ENCODE results near the gene CD276. TPM values are rescaled to one million over a fixed set of nuclear protein-coding genes. Genes with fewer than 3 reads are reported as not detected.

The CD276 gene
- total RNA-seq, 4 donors from 2014 or later: 64.2 to 100 (median 74.2) TPM

DNA sequence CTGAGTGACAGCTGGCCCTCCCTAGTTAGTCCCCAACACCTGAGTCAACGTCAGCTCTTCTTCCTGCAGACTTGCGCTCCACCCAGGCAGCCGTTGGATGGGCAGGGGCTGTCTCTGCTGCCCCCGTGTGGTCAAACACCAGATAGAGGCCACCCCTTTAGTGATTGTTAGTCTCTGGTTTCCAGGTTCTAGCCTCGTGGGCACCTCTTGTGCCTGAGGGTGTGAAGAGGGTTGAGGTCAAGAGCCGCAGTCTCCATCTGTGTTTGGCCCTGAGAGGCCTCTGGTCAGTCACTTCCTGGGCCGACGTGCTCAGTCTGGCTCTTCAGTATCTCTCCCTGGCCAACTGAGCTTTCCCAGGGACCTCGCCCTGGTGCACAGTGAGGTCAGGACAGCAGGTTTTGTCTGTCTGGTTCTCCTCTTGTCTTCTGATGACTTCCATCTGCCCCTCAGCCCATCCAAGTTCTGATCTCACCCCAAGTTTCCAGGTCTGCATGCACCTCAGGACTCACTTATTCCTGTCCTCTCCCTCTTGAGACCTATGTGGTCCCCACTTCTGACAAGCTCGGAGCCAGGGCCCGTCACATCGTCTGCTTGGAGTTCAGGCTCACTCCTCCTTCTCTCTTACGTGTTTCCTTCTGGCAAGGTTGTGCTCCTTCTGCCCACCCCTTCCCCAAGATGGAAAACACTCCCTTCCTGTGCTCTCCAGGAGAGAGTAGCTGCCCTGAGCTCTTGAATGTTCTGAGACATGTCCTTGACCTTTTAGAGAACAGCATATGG, 20.9 kb downstream of the CD276 start:
- no peaks in the 10 kb centered on the region for H3K9me3 ChIP-seq
- DNase-seq (ENCODE audit: low spot score in 2 of 2): no peak
- H3K4me3 ChIP-seq: no peak overlapping the region
- TF ChIP-seq POLR2A (IDR thresholded peaks at IDR 0.05) (no peak), POLR2AphosphoS5 (IDR thresholded peaks at IDR 0.05) (no peak)
- TF ChIP-seq, protein P1, sequence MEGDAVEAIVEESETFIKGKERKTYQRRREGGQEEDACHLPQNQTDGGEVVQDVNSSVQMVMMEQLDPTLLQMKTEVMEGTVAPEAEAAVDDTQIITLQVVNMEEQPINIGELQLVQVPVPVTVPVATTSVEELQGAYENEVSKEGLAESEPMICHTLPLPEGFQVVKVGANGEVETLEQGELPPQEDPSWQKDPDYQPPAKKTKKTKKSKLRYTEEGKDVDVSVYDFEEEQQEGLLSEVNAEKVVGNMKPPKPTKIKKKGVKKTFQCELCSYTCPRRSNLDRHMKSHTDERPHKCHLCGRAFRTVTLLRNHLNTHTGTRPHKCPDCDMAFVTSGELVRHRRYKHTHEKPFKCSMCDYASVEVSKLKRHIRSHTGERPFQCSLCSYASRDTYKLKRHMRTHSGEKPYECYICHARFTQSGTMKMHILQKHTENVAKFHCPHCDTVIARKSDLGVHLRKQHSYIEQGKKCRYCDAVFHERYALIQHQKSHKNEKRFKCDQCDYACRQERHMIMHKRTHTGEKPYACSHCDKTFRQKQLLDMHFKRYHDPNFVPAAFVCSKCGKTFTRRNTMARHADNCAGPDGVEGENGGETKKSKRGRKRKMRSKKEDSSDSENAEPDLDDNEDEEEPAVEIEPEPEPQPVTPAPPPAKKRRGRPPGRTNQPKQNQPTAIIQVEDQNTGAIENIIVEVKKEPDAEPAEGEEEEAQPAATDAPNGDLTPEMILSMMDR (IDR thresholded peaks at IDR 0.05): peak; percentile 15 to 83
- no peaks in the 10 kb centered on the region for H3K27me3 ChIP-seq
- peaks cover 59% of the 10 kb centered on the region for H3K36me3 ChIP-seq
- H3K4me1 ChIP-seq: no peaks in the 10 kb centered on the region
- WGBS: 56% methylated on average over 10 of the region's 13 CpGs
- no peak overlapping the region for H3K27ac ChIP-seq

DNA sequence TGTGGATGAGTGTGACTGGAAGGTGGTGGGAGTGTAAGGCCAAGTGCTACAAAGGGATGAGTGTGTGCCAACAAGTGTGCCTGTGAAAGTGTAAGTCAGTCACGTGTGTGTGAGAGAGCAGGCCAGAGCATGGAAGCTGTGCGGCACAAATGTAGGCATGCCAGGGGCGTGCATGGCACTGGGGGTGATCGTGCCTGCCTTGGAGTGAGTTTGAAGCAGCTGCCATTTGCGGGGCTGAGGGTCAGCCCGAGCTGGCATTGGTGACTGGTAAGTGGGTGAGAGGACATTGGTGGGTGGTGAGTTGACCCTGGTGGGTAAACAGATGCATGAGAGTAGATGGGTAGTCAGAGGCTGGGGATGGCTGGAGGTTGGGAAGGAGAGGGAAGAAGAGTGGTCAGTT, 24.5 kb downstream of the CD276 start:
- Histone ChIP-seq H3K9me3 (no peaks in the 10 kb centered on the region), H3K27me3 (no peaks in the 10 kb centered on the region), H3K27ac (no peak overlapping the region), H3K4me3 (no peak overlapping the region), H3K4me1 (no peaks in the 10 kb centered on the region), H3K36me3 (peaks cover 82% of the 10 kb centered on the region)
- TF ChIP-seq, protein P1 (IDR thresholded peaks at IDR 0.05): no peak
- no peak for TF ChIP-seq POLR2AphosphoS5 (IDR thresholded peaks at IDR 0.05)
- TF ChIP-seq POLR2A (IDR thresholded peaks at IDR 0.05): no peak
- TF ChIP-seq EP300 (IDR thresholded peaks at IDR 0.05): no peak
- no peak for DNase-seq (ENCODE audit: low spot score in 2 of 2)
- WGBS: 90% methylated on average over 6 of the region's 6 CpGs

DNA sequence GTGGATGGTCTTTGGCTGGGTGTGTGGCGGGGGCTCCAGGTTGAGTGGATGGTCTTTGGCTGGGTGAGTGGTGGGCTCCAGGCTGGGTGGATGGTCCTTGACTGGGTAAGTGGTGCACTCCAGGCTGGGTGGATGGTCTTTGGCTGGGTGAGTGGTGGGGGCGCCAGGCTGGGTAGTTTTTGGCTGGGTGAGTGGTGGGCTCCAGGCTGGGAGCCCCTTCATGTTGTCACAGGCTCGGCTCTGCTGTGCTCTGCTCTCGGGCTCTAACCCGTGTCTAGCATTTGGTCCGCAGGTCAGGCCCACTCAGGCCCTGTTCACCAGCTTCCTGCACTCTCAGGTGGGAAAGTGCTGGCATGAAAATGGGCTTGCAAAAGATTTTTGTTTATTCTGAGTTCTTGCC, 25.1 kb downstream of the CD276 start:
- Histone ChIP-seq H3K4me1 (no peaks in the 10 kb centered on the region), H3K4me3 (no peak overlapping the region), H3K27me3 (no peaks in the 10 kb centered on the region), H3K27ac (no peak overlapping the region), H3K9me3 (no peaks in the 10 kb centered on the region), H3K36me3 (peaks cover 82% of the 10 kb centered on the region)
- 92% methylated on average over 4 of the region's 6 CpGs for WGBS
- no peak for DNase-seq (ENCODE audit: low spot score in 2 of 2)
- TF ChIP-seq, protein P1 (IDR thresholded peaks at IDR 0.05): no peak
- TF ChIP-seq POLR2AphosphoS5 (IDR thresholded peaks at IDR 0.05) (no peak), POLR2A (IDR thresholded peaks at IDR 0.05) (no peak), EP300 (IDR thresholded peaks at IDR 0.05) (no peak)

DNA sequence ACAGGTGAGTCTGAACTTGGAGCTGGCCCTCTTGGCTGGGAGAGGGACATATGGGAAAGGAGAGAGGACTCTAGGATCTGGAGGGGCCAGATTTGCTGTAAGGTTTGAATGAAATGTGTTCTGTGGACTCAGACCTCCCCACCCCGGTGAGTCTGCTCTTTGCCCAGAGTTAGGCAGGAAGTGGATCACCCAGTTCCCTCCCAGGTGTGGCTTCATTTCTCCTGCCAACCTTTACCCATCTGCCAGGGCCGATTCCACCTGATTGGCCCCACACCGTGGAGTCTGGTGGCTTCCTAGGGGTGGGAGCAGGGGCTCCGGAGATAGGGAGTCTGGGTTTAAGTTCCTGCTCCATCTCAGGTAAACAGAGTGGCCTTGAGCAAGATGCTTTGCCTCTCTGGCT, 25.5 kb downstream of the CD276 start:
- TF ChIP-seq, protein P1 (IDR thresholded peaks at IDR 0.05): no peak
- no peak for TF ChIP-seq POLR2A (IDR thresholded peaks at IDR 0.05)
- no peak for TF ChIP-seq EP300 (IDR thresholded peaks at IDR 0.05)
- TF ChIP-seq POLR2AphosphoS5 (IDR thresholded peaks at IDR 0.05): no peak
- 71% methylated on average over 4 of the region's 4 CpGs for WGBS

DNA sequence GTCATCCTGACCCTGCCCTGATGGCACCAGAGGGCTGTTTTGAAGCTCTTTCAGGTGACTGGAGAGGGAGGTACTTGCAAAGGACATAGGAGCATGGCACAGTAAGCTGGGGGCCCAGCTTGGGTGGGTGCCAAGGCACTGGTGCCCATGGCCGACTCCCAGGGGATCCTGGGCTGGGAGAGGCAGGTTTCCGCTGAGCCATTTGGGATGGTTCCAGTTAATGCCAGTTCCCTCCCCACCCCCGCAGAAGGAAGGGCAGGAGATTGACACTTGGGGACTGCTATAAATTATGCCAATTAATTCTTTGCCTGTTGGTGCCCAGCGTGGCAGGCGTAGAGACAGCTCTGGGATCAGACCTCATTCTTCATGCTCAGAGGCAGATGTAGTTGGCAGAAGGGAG, 26.1 kb downstream of the CD276 start:
- WGBS: 86% methylated on average over 4 of the region's 5 CpGs
- Histone ChIP-seq H3K36me3 (peaks cover 77% of the 10 kb centered on the region), H3K4me1 (no peaks in the 10 kb centered on the region), H3K27me3 (no peaks in the 10 kb centered on the region), H3K9me3 (no peaks in the 10 kb centered on the region), H3K4me3 (no peak overlapping the region), H3K27ac (no peak overlapping the region)
- TF ChIP-seq EP300 (IDR thresholded peaks at IDR 0.05) (no peak), POLR2A (IDR thresholded peaks at IDR 0.05) (no peak), POLR2AphosphoS5 (IDR thresholded peaks at IDR 0.05) (no peak)
- TF ChIP-seq, protein P1 (IDR thresholded peaks at IDR 0.05): no peak
- no peak for DNase-seq (ENCODE audit: low spot score in 2 of 2)

More for the DNA sequence above, 25.5 kb downstream of the CD276 start:
- no peak for DNase-seq (ENCODE audit: low spot score in 2 of 2)
- H3K36me3 ChIP-seq: peaks cover 81% of the 10 kb centered on the region
- H3K27ac ChIP-seq: no peak overlapping the region
- no peaks in the 10 kb centered on the region for H3K27me3 ChIP-seq
- no peaks in the 10 kb centered on the region for H3K4me1 ChIP-seq
- H3K9me3 ChIP-seq: no peaks in the 10 kb centered on the region
- H3K4me3 ChIP-seq: no peak overlapping the region

Measured in suprapubic skin (tissue), 4 donors.